OCI-LY1 (cell line): Measurements from ENCODE around the gene SLC8A1.

Experiments
- H2AFZ ChIP-seq: fragments of 200-600 bp; sonication (generic), shearing (Covaris generic); 2 replicates; pipeline ENCODE4 v1.6.0; 2014; ENCODE audit warnings: antibody characterized with exemption, mild to moderate bottlenecking, low read length
- H3F3A ChIP-seq: fragments of 200-600 bp; sonication (generic), shearing (Covaris generic); 2 replicates; pipeline ENCODE4 v1.6.0; 2014; ENCODE audit warnings: mild to moderate bottlenecking, antibody characterized with exemption, low read length, moderate library complexity; ENCODE audit not compliant: insufficient read depth
- H3K27ac ChIP-seq: fragments of 200-600 bp; sonication (generic); 2 replicates; pipeline ENCODE4 v1.5.1; 2014; ENCODE audit warnings: low read length, mixed run types, mild to moderate bottlenecking, low read depth; ENCODE audit not compliant: poor library complexity, severe bottlenecking
- H3K27me3 ChIP-seq: fragments of 200-600 bp; sonication (generic); 2 replicates; pipeline ENCODE4 v1.6.0; 2014; ENCODE audit warnings: antibody characterized with exemption, mild to moderate bottlenecking, low read length, moderate library complexity; ENCODE audit not compliant: insufficient read depth
- H3K36me3 ChIP-seq: fragments of 200-600 bp; sonication (generic); 2 replicates; pipeline ENCODE4 v1.6.1; 2014; ENCODE audit warnings: mild to moderate bottlenecking, antibody characterized with exemption, low read length, moderate library complexity, mixed read lengths; ENCODE audit not compliant: insufficient read depth
- H3K4me1 ChIP-seq: fragments of 200-600 bp; sonication (generic); 2 replicates; pipeline ENCODE4 v1.5.1; 2014; ENCODE audit warnings: mild to moderate bottlenecking, low read length, moderate library complexity; ENCODE audit not compliant: insufficient read depth, severe bottlenecking
- H3K4me2 ChIP-seq: fragments of 200-600 bp; sonication (generic), shearing (Covaris generic); 2 replicates; pipeline ENCODE4 v1.6.1; 2014; ENCODE audit warnings: low read length
- H3K4me3 ChIP-seq: fragments of 200-600 bp; sonication (generic); 2 replicates; pipeline ENCODE4 v1.5.1; 2014; ENCODE audit warnings: low read length, low read depth, mild to moderate bottlenecking, mixed read lengths; ENCODE audit not compliant: poor library complexity, severe bottlenecking
- H3K79me2 ChIP-seq: fragments of 200-600 bp; shearing (Covaris generic); 2 replicates; pipeline ENCODE4 v1.6.1; 2016; ENCODE audit warnings: mixed run types, low read length, mixed read lengths; ENCODE audit not compliant: insufficient read depth
- H3K9ac ChIP-seq: fragments of 200-600 bp; sonication (generic), shearing (Covaris generic); 2 replicates; pipeline ENCODE4 v1.6.1; 2014; ENCODE audit warnings: mild to moderate bottlenecking, low read length, mixed read lengths
- H3K9me2 ChIP-seq: fragments of 200-600 bp; sonication (generic), shearing (Covaris generic); 2 replicates; pipeline ENCODE4 v1.6.1; 2014; ENCODE audit warnings: low read depth, mild to moderate bottlenecking, low read length, mixed read lengths
- H3K9me3 ChIP-seq: fragments of 200-600 bp; shearing (Covaris generic); 2 replicates; pipeline ENCODE4 v1.6.1; 2014; ENCODE audit warnings: low read length, mixed read lengths
- H4K20me1 ChIP-seq: fragments of 200-600 bp; sonication (generic), shearing (Covaris generic); 2 replicates; pipeline ENCODE4 v1.6.0; 2016; ENCODE audit warnings: mild to moderate bottlenecking, low read length; ENCODE audit not compliant: insufficient read depth
- CTCF ChIP-seq: fragments of 200-600 bp; sonication (generic), shearing (Covaris generic); IDR thresholded peaks from 2 replicates; pipeline ENCODE4 v1.5.1; 2017; ENCODE audit warnings: mild to moderate bottlenecking, antibody characterized with exemption, low read length, moderate library complexity, mixed read lengths
- EZH2 ChIP-seq: fragments of 200-600 bp; sonication (generic), shearing (Covaris generic); IDR thresholded peaks from 2 replicates; pipeline ENCODE4 v1.8.0; 2017; ENCODE audit warnings: borderline replicate concordance, mixed run types, mild to moderate bottlenecking, antibody characterized with exemption, low read length, moderate library complexity, mixed read lengths

SLC8A1 gene

DNA sequence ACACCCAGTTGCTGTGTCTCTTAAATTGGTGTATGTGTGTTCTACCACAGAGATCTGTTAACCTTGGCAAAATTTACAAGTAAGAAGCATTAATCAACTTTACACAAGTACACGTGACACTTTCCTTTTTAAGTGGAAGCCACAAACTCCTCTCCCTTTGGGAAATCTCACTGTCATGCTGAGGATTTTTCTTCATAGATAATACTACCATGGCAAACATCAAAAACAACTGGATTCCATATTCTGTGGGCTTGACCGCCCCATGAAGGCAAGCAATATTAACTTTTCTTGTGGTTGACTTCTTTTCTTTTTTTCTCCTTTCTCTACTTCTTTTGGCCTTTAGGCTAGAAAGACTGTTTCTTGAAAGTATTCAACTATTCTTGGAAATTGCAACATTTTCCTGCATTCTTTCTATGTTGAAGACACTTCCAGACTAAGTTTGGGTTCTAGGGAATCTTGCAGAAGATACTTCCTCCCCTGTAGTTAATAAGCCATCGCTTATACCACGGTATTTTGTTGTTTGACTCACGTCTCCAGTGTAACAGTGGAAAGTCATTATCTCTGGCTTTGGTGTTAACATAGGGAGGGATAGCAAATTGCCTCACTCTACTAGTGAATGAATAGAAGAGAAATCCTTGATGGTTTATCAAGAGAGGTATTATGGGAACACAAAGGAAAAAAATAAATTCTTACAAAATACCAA is 79.5 kb downstream of the SLC8A1 start:
- no peaks in the 10 kb centered on the region for H3K9me2 ChIP-seq
- no peaks in the 10 kb centered on the region for H3K4me1 ChIP-seq
- H4K20me1 ChIP-seq = no peaks in the 10 kb centered on the region
- no peaks in the 10 kb centered on the region for H3F3A ChIP-seq
- no peak overlapping the region for H2AFZ ChIP-seq
- no peak overlapping the region for H3K9ac ChIP-seq
- H3K79me2 ChIP-seq = no peaks in the 10 kb centered on the region
- no peak overlapping the region for H3K4me2 ChIP-seq
- H3K36me3 ChIP-seq = no peaks in the 10 kb centered on the region
- H3K9me3 ChIP-seq = no peaks in the 10 kb centered on the region
- H3K27ac ChIP-seq = no peak overlapping the region
- TF ChIP-seq EZH2 = no peak
- TF ChIP-seq CTCF = no peak
- no peak overlapping the region for H3K4me3 ChIP-seq
- no peaks in the 10 kb centered on the region for H3K27me3 ChIP-seq

GRCh38 chr2:40371525-40372282 is 80.2 kb downstream of the SLC8A1 start:
- no peaks in the 10 kb centered on the region for H3K9me2 ChIP-seq
- no peaks in the 10 kb centered on the region for H3F3A ChIP-seq
- no peak overlapping the region for H2AFZ ChIP-seq
- no peaks in the 10 kb centered on the region for H3K36me3 ChIP-seq
- no peaks in the 10 kb centered on the region for H3K9me3 ChIP-seq
- no peak for TF ChIP-seq CTCF
- no peaks in the 10 kb centered on the region for H3K4me1 ChIP-seq
- H3K27ac ChIP-seq = no peak overlapping the region
- no peaks in the 10 kb centered on the region for H4K20me1 ChIP-seq
- H3K9ac ChIP-seq = no peak overlapping the region
- no peaks in the 10 kb centered on the region for H3K27me3 ChIP-seq
- no peak overlapping the region for H3K4me2 ChIP-seq
- no peak overlapping the region for H3K4me3 ChIP-seq
- H3K79me2 ChIP-seq = no peaks in the 10 kb centered on the region

DNA sequence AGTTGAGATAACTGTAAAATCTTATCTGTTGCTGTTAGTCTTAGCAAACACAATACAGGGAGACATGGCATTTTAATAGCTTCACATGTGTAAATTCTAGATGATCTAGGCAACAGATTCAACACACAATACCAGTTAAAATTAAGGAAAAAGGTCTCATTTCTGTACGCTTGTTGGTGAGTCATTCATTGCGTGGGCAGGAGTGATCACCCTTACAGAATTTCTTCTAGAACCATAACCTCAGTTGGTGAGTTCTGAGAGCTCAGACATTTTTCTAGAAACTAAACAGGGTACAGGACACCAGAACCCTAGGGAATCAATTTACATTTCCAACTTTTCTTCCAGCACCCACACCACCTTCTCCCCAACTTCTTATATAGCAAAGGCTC is 81.9 kb downstream of the SLC8A1 start:
- H3K79me2 ChIP-seq = no peaks in the 10 kb centered on the region
- H3F3A ChIP-seq = no peaks in the 10 kb centered on the region
- no peak for TF ChIP-seq EZH2
- TF ChIP-seq CTCF = no peak
- no peaks in the 10 kb centered on the region for H3K36me3 ChIP-seq
- no peak overlapping the region for H3K9ac ChIP-seq
- no peak overlapping the region for H3K27ac ChIP-seq
- no peaks in the 10 kb centered on the region for H3K9me2 ChIP-seq
- no peaks in the 10 kb centered on the region for H3K9me3 ChIP-seq
- no peaks in the 10 kb centered on the region for H3K4me1 ChIP-seq
- no peak overlapping the region for H3K4me2 ChIP-seq
- no peaks in the 10 kb centered on the region for H3K27me3 ChIP-seq
- no peak overlapping the region for H3K4me3 ChIP-seq
- no peak overlapping the region for H2AFZ ChIP-seq
- no peaks in the 10 kb centered on the region for H4K20me1 ChIP-seq
